AG09319 (cell line): ENCODE measurements around the gene PPDPF.

ENCODE experiments used
- DNase-seq: peaks from one replicate; pipeline ENCODE4 v3.0.0-alpha.2; 2010; ENCODE audit warnings: low read depth; ENCODE audit errors: extremely low read depth
- CTCF ChIP-seq: IDR thresholded peaks from 2 replicates; pipeline ENCODE4 v1.5.1; 2011; ENCODE audit warnings: low read depth, mild to moderate bottlenecking, inconsistent platforms, low read length, moderate library complexity

The PPDPF gene

GRCh38 chr20:63538204-63539091 lies 17.9 kb downstream of the PPDPF start:
- DNase-seq = no peak
- TF ChIP-seq CTCF = no peak

GRCh38 chr20:63539092-63539430 lies 18.5 kb downstream of the PPDPF start:
- DNase-seq = no peak
- no peak for TF ChIP-seq CTCF

- no peak for DNase-seq
- TF ChIP-seq CTCF = no peak
These were observed 19.1 kb downstream of the PPDPF start for GRCh38 chr20:63539441-63540370.

GRCh38 chr20:63540417-63541186 lies 20.0 kb downstream of the PPDPF start:
- DNase-seq = no peak
- TF ChIP-seq CTCF = no peak

GRCh38 chr20:63541371-63541770 lies 20.8 kb downstream of the PPDPF start:
- no peak for TF ChIP-seq CTCF
- no peak for DNase-seq

GRCh38 chr20:63542031-63542559 lies 21.5 kb downstream of the PPDPF start:
- DNase-seq = no peak
- no peak for TF ChIP-seq CTCF
